Glomerular visceral epithelial cell (primary cell): ENCODE data around the gene TMEM184A.

Experiments
- DNase-seq: peaks from one replicate; pipeline ENCODE4 v3.0.0-alpha.2; 2016; ENCODE audit errors: extremely low spot score

The TMEM184A gene

DNA sequence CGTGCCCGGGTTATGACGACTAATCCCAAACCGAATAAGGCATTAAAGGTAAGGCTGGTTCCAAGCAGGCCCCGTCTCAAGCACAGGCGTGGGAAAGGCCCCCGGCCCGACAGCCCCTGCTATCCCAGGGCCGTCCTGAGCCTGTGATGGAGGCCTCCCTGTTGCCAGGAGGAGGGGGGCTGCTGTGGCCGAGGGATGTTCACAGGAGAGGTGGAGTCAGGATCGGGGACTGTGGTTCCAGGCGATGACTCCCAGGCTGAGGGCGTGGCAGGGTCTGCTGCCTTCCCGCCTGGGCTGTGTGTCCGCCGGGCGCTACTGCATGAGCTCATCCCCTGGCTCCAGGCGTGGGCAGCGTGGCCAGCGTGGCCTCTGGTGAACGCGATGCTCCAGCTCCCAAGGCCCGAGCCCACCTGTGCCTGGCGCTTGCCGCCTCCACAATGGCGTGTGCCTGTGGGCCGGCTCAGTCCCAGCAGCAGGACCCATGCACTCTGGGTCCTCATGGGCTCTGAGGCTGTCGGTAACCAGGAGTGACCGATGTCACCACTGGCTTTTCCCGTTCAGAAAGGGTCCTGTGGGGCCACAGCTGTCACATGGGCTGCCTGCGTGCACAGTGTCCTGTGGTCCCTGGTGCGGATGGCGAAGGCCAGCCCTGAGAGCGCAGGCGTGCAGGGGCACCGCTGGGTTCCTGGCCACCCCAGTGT, 16.7 kb downstream of the TMEM184A start:
- no peak for DNase-seq

DNA sequence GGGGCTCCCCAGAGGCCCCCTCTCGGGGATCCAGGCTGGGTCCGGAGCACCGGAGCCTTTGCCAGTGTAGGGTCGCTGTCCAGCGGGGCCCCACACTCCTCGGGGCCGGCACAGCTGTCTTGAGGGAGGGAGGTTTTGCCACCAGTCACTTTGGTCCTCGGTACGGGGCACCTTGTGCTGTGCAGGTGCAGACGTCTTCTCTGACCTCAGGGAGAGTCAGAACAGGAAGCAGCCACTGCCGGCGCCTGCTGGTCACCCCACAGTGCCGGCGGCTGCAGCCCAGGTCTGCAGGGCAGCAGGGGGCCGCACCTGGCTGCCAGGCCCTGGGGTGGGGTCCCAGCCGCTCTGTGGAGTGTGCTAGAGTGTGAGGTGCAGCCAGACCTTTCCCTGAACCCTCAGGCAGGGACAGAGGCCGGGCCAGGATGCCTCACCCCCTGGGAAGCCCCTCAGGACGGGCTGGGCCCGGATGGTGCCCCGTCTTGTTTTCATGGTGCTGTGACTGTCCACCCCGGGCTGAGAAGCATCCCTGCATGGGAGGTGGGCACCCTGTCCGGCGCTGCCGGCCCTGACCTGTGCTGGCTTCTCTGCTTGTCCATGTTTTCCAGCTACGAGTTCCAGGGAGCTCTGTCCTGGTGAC, 17.3 kb downstream of the TMEM184A start:
- DNase-seq: no peak

DNA sequence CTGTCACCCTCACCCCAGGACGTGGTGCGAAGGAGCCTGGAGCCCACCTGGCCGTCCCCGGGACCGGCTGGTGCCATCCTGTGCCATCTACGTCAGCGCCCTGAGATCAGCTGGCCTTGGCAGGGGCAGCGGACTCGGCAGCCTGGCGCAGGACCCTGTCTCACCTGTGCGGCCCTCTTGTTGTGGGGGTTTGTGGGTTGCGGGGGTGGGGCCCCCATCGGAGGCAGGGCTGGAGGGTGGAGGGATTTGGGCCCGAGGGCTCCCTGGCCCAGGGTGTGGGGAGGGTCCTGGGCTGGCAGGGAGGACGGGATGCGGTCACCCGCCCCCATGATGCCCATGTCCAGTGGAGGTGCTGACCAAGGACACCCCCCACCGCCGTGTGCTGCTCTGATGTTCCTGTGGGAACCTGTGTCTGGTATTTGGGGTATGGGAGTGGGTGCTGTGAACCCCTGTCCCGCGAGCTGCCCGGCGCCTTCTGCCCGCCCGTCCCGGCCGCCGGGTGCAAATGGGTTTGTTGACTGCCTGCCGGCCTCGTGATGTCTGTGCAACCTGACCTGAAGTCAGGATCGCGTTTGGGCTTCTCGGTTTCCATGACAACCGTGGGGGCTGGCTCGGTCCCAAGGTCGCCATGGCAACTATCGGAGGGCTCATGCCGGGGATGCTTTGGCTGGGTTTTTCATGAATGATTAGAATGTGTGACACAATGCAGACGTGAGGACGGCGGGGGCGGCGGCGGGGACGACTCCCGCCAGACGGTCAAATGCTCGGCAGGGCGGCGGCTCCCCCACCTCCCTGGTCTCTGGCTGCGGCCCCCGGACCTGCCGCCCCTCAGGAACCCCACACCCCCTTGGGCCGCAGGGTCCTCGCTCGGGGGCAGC, 18.2 kb downstream of the TMEM184A start:
- DNase-seq: peak; percentile 96

DNA sequence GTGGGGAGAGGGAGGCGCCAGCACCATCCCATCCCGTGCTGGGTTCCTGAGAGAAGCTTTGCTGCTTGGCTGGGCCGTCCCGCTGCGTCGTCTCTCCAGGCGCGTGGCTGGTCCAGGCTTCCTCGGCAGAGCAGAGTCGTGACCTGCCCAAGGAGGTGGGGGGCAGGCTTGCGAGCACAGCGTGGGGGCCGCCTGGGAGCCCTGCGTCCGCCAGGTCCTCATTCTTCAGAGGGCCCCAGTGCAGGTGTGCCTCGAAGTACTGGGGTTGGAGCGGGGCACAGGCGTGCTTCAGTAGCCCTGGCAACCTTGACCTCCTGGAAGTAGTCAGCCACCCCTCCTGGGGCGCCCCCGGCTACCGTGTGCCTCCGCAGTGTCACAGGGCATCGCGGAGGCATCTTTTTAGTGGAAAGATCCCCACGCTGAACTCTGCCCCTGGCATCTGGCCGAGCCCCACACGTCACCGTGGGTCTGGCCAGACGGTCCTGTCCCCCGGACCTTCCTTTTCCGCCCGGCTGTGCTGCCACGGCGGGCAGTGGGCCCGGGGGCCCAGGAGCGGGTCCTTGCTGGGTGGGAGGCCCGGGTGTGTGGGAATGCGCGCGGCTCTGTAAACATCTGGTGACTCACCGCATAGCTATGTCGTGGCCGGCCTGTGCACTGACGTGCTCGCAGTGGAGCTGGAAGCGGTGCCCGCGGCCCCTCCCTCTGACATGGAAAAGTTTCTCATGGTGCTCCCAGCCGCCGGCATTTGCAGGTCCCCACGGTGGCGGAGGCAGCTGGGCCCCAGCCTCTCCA, 19.1 kb downstream of the TMEM184A start:
- DNase-seq: peak; percentile 97

DNA sequence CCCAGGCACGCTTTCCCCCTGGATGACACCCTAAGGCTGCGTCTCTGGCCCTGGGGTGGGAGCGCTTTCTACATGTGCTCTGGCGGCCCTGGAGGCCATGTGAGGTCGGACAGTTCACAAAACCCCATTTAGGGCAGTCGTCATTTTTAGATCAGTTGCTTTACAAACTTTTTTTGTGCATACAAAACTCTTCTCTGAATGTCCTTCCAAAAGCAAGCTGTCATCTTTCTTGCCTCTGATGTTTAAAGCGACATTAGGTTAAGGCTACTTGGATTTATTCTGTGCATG, 19.6 kb downstream of the TMEM184A start:
- no peak for DNase-seq

DNA sequence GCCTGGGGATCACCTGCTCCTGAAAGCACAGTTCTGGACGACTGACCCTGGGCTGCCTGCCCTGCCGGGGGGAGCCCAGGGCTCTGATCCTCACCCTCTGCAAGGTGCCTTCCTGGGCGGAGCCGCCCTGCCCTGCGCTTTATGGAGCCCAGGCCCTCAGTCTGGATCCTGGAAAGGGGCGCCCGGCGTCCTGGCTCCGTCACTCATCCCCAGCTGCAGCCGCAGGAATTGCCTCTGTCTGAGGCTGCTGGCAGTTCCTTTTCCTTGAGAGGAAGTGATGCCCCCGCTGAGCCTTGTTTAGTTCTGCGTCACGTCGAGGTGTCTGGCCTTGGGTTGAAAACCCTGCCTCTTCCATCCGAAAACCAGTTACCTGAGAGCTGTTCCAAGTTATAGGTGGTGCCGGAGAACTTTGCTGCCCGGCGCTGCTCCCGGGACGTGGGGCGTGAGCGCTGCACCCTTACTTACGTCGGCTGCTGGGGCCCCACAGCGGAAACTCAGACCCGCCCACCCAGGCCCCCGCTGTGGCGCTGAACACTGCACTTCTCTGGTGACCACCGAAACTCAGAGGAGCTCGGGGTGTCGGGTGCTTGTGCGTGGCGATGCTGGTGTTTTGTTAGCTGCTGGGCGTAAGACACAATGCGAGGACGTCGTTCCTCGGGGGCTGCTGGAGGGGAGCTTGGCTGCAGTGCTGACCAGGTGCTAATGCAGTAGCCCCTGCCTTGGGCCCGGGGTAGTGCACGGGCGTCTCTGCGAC, 20.1 kb downstream of the TMEM184A start:
- no peak for DNase-seq

DNA sequence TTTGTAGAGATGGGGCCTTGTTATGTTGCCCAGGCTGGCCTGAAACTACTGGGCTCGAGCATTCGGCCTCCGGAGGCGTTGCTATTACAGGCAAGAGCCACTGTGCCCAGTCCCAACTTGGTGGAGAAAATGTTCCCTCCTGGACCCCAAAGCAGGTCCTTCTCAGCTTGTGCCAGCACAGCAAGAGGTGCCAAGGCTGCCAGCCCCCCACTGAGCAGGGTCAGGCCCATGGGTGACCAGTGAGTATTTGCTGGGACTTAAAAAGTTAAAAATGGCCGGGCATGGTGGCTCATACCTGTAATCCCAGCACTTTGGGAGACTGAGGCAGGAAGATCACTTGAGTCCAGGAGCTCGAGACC, 20.9 kb downstream of the TMEM184A start:
- no peak for DNase-seq

DNA sequence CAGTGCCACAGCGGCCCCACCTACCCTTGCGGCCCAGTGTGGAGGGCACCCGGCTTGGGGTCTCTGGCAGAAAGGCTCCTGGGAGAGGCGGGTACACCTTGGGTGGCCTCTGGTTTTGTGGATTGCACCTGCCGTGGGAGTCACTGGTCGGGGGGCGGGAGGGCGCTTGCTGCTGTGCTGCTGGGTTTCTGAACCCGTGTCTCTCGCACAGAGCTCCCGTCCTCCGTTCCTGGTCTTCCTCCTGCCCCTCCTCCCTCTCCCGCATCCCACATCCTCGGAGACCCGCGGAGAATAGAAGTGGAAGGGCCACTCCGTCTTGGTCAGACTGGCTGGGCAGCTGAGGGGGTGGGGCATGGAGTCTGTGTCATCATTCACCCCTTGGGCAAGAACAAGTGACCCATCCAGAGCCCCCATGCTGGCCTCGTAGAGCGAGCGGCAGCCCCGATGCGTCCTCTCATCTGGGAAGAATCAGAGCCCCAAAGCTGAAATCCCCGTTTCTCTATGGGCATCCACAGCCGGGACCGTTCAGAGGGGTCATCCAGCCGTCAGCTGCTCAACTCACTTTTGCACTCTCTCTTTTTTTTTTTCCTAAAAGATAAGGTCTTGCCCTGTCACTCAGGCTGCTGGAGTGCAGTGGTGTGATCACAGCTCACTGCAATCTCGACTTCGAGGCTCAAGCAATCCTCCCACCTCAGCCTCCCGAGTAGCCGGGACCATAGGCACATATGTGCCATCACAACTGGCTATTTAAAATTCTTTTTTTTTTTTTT, 21.5 kb downstream of the TMEM184A start:
- no peak for DNase-seq

DNA sequence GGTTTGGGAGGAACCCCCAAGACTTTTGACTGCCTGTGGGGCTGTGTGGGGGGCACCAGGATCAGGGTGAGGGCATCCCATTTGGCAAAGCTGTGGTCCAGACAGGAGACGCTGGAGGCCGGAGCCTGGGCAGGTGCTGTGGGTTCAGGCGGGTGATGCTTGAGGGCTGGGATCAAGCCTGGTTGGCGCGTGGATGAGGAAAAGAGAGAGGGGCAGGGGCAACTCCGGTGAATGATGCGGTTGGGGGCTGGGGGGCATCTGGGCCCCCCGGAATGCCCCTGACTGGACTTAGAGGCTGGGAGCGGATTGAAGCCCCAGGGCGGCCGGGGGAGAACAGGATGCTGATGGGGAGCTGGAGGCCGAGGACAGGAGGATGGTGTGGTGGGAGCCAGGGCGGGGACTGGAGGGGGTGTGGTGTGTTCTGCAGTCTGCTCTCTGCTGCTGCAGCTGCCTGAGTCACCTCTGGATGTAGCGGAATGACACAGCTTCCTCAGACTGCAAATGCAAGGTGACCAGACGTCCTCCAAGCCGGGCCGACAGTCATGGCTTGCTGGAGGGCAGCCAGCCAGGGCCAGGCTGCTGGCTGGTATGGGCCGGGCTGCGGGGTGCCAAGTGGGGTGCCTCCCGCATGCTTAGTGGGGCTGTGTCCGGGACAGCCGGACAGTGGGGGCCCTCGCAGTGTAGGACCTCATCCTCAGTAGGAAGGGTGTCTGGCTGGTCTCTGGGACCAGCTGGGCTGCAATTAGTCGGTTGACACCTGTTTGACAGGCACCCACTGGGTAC, 22.3 kb downstream of the TMEM184A start:
- peak; percentile 87 for DNase-seq

DNA sequence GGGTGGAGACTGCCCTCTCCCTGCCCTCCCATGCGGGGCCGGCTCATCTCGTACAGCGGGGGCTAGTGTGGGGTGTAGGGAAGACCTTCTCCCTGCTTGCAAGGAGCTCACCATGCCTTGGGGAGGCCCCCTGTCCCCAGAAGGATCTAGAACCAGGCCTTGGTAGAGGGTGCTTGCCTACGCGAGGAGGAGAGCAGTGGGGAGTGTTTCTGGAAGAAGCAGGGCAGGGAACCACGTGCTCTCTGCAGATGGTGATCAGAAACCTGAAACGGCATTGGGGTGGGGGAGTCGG, 22.8 kb downstream of the TMEM184A start:
- DNase-seq: no peak

DNA sequence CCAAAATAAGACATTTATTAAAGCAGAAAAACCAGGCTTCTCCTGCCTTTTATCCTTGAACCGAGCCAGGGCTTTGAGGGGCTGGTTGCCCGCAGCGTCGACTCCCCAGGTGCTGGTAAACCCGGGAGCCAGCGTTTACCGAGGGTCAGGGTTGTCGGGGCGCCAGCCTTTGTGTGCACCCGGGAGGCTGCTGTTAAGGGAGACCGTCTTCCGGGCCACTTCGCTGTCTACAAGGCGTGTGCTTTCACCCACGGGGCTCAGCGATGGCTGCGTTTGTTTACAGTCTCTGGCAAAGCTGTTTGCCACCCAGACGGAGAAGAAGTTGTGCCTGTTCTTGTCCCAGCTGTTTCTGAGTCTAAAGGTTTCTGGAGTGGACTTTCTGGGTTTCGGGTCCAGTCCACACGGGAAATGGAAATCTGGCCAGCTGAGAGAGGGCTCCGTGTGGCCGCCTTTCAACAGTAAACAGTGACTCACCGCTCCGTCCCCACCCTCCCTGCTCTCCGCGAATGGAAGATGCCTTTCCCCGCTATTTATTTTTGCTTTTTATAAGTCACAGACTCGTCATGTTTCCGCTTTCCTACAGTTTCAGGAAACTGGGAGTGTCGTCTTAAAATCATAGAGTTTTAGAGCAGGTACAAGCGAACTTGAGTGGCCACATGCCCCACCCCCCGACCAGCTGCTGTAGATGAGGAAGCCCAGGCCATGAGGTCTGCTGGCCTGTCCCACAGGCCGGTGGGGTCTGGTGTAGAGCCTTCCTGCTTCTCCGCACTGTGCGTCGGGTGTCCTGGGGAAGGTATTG, 23.4 kb downstream of the TMEM184A start:
- peak; percentile 76 for DNase-seq

DNA sequence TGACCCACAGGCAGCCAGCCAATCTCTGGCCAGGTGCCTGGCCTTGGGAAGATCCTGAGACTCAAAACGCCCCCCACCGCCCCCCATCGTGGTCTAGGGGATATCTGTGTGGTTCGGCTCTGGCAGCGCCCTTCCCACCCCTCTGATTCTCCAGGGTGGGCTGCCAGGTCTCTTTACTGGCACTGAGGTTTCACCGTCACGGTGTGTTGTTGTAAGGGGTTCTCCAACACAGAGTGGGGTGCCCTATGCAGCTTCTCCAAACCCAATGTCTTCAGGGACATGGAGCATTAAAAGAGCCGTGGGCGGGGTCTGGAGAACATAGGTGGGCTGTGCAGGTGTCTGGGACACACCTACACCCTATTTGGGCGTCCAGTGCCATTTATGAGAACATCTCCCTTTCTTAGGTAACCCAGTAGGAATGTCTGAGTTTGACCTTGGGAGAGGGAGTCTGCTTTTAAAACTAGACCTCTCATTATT, 24.0 kb downstream of the TMEM184A start:
- no peak for DNase-seq

DNA sequence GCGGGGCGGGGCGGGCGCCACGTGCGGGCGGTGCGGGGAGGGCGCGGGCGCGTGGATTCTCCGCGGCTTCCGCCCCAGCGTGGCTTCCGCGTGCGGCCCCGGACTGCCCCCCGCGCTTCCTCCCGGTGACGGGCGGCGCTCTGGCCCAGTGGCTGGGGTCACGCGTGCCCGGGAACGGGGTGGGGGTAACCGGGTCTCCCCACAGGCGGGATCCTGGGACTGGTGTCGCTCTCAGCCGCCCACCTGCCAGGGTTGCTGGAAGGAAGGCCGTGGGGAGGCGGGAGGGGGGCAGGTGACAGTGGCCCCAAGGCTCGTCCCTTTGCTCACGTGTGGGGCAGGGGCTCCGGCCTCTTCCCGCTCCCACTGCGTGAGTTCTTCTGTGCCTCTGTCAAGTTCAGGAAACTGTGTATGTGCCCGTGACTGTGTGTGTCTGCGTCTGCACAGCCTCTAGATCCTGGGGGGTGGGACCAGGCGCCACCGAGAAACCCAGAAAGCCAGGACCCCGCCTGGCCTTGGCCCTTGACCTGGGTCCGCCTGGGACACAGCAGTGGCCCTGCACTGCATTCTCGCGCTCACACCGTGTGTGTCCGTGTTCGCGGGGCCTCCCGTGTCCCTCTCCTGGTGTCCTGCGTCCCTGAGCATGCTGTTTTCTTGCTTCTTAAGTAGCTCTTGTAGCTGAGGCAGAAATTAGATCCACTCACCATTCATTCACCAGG, 24.6 kb downstream of the TMEM184A start:
- DNase-seq: no peak

DNA sequence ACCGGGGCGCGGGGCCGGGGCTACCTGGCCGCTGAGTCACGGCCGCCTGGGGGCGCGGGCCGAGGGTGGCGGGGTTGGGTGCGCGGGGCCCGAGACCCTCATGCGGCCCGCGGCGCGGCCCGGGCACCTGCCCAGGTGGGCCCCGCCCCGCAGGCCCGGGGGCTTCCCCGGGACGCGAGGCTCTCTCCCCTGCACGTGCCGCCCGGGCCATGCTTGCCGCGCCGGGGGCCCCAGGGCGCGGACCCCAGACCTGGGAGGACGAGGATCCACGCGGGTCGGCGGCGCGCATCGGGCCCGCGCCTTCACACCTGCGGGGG, 25.1 kb downstream of the TMEM184A start:
- no peak for DNase-seq

DNA sequence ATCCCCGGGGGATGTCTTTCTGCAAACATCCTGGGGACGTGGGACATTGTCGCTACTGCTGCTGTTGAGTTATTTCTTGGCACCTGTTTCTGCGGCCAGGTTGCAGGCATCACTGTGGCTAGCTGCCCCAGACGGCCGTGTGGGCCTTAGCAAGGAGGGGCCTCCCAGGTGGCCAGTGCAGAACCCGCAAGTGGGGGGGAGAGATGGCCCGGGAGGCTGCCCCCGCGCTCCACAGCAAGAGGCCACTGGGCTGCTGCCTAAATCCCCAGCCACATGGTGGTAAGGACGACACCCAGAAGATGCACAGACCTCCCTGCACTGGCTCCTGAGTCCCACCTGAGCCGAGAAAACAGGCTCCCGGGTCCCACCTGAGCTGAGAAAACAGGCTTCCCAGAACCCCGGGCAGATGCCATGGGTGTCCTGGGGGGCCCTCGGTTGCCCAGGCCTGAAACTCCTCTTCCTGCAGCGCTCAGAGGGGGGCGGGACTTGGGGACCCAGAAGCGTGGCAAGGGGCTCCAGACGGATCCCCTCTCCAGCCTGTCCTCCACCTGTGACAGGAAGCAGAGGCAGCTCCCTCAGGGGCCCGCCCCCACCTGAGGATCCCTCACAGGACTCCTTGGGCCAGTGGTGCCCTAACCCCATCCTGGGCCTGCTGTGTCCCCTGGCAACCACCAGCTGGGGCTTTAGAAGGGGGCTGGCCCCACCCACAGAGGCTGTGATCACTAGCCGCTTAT, 26.5 kb downstream of the TMEM184A start:
- no peak for DNase-seq

DNA sequence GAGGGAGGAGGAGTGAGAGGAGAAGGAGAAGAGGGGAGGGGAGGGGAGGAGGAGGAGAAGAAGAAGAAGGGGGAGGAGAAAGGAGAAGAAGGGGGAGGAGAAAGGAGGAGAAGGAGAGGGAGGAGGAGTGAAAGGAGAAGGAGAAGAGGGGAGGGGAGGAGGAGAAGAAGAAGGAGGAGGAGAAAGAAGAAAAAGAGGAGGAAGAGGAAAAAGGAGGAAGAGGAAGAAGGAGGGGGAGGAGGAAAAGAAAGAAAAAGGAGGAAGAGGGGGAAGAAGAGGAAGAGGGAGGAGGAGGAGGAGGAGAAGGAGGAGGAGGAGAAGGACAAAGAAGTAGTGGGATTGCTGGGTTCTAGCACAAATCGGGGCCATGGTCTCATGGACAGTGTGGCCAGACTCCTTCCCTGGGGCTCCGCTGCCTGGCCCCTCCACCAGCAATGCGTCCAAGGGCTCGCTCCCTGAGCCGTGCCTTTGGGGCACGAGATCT, 29.7 kb downstream of the TMEM184A start:
- DNase-seq: no peak

DNA sequence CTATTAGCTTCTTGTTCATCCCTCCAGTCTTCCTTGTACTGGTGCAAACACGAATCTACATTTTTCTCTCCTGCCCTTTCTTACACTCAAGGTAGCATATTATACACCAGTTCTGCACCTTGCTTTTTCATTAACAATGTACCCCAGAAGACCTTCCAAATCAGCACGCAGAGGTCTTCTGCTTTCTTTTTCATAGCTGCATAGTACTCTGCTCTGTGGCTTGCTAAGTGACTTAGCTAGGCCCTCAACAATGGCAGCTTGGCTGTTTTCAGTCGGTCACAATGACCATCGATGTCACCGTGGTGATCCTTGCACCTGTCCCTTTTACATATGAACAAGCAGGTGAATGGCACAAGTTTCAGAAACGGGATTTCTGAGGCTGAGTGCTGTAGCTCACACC, 30.6 kb downstream of the TMEM184A start:
- no peak for DNase-seq

DNA sequence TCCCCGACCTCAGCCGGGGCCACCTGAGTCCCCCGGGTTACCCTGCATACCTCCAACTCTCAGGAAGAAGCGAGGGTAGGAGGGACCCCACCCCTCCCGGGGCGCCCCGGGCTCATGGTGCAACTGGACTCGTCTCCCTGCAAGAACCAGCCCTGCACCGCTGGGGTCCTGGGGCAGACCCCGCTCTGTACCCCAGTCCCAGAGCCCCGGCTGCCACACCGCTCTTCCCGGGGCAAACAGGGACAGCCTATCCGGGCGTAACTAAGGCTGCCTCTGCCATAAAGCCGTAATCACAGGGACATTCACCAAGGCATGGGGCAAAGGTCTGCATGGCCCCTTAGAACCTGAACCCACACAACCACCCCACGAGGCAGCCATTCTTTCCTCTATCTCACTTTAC, 32.2 kb downstream of the TMEM184A start:
- DNase-seq: no peak
